LNCaP clone FGC (cell line): Measurements from ENCODE around the gene SLC29A3.

Experiments
- DNase-seq: peaks from one replicate; pipeline ENCODE4 v3.0.0-alpha.2; 2011; ENCODE audit warnings: low read depth
- H3K4me3 ChIP-seq: 2 replicates; pipeline ENCODE4 v1.5.1; 2011; ENCODE audit warnings: mild to moderate bottlenecking, low read depth, low read length, control low read depth
- CTCF ChIP-seq: IDR thresholded peaks from 2 replicates; pipeline ENCODE4 v1.5.1; 2012; ENCODE audit warnings: mild to moderate bottlenecking; ENCODE audit not compliant: control insufficient read depth, insufficient read depth; ENCODE audit errors: extremely low read depth

SLC29A3 gene

GRCh38 chr10:71374481-71375233 is 55.6 kb downstream of the SLC29A3 start:
- DNase-seq: no peak
- H3K4me3 ChIP-seq: no peak overlapping the region
- no peak for TF ChIP-seq CTCF

- H3K4me3 ChIP-seq: no peak overlapping the region
- TF ChIP-seq CTCF: no peak
- DNase-seq: no peak
Observed at GRCh38 chr10:71375952-71376351, 56.9 kb downstream of the SLC29A3 start.

GRCh38 chr10:71378336-71379117 is 59.5 kb downstream of the SLC29A3 start:
- no peak for TF ChIP-seq CTCF
- H3K4me3 ChIP-seq: no peak overlapping the region
- no peak for DNase-seq

GRCh38 chr10:71379118-71379766 is 60.2 kb downstream of the SLC29A3 start:
- no peak for DNase-seq
- no peak for TF ChIP-seq CTCF
- no peak overlapping the region for H3K4me3 ChIP-seq

- no peak for TF ChIP-seq CTCF
- no peak overlapping the region for H3K4me3 ChIP-seq
Observed at GRCh38 chr10:71380841-71381240, 61.8 kb downstream of the SLC29A3 start.

GRCh38 chr10:71381611-71382010 is 62.6 kb downstream of the SLC29A3 start:
- no peak overlapping the region for H3K4me3 ChIP-seq
- TF ChIP-seq CTCF: no peak
- no peak for DNase-seq

More at GRCh38 chr10:71380841-71381240, 61.8 kb downstream of the SLC29A3 start:
- DNase-seq: no peak
